GM19468 (cell line): ENCODE results near the gene ATP1A2.
A peak's percentile ranks its signal among the peaks of the same experiment; 100 is the strongest.

Experiments
- ATAC-seq: cut with Tn5 transposase; IDR thresholded peaks from one replicate; pipeline ENCODE4 v1.9.1; 2021; ENCODE audit warnings: mild to moderate bottlenecking, moderate library complexity, moderate number of reproducible peaks; ENCODE audit not compliant: unreplicated experiment; ENCODE audit errors: extremely low read depth

The ATP1A2 gene

GRCh38 chr1:160084771-160085321, 30.7 kb upstream of the ATP1A2 start:
- no peak for ATAC-seq

- no peak for ATAC-seq
These were observed 29.7 kb upstream of the ATP1A2 start for GRCh38 chr1:160085686-160086455.

GRCh38 chr1:160086456-160086892, 29.1 kb upstream of the ATP1A2 start:
- ATAC-seq: no peak

GRCh38 chr1:160087118-160087662, 28.4 kb upstream of the ATP1A2 start:
- ATAC-seq: no peak

- ATAC-seq: no peak
These were observed 25.7 kb upstream of the ATP1A2 start for GRCh38 chr1:160089883-160090282.

GRCh38 chr1:160090760-160091159, 24.8 kb upstream of the ATP1A2 start:
- no peak for ATAC-seq

- no peak for ATAC-seq
These were observed 23.8 kb upstream of the ATP1A2 start for GRCh38 chr1:160091666-160092223.

- ATAC-seq: no peak
These were observed 23.0 kb upstream of the ATP1A2 start for GRCh38 chr1:160092366-160093068.

- ATAC-seq: no peak
These were observed 22.5 kb upstream of the ATP1A2 start for GRCh38 chr1:160093069-160093395.

GRCh38 chr1:160093624-160094290, 21.8 kb upstream of the ATP1A2 start:
- no peak for ATAC-seq

GRCh38 chr1:160094291-160094625, 21.3 kb upstream of the ATP1A2 start:
- no peak for ATAC-seq

- no peak for ATAC-seq
These were observed 20.8 kb upstream of the ATP1A2 start for GRCh38 chr1:160094806-160095205.

- ATAC-seq: no peak
These were observed 20.0 kb upstream of the ATP1A2 start for GRCh38 chr1:160095382-160096105.

- no peak for ATAC-seq
These were observed 19.1 kb upstream of the ATP1A2 start for GRCh38 chr1:160096274-160097116.

- ATAC-seq: no peak
These were observed 18.2 kb upstream of the ATP1A2 start for GRCh38 chr1:160097151-160097910.

- ATAC-seq: peak; percentile 22
These were observed 17.4 kb upstream of the ATP1A2 start, which contains the start of gene IGSF8 for GRCh38 chr1:160097911-160098851. Gene IGSF8, minus strand, starts transcription at chr1:160098619. Its CDS starts 147 bp downstream, at chr1:160098472.
